ENCODE results near the gene FARS2. TPM values are rescaled to one million over a fixed set of nuclear protein-coding genes. Genes with fewer than 3 reads are reported as not detected.

The FARS2 gene
- polyA plus RNA-seq, 1 donor from 2014 or later: 11.9 TPM

DNA sequence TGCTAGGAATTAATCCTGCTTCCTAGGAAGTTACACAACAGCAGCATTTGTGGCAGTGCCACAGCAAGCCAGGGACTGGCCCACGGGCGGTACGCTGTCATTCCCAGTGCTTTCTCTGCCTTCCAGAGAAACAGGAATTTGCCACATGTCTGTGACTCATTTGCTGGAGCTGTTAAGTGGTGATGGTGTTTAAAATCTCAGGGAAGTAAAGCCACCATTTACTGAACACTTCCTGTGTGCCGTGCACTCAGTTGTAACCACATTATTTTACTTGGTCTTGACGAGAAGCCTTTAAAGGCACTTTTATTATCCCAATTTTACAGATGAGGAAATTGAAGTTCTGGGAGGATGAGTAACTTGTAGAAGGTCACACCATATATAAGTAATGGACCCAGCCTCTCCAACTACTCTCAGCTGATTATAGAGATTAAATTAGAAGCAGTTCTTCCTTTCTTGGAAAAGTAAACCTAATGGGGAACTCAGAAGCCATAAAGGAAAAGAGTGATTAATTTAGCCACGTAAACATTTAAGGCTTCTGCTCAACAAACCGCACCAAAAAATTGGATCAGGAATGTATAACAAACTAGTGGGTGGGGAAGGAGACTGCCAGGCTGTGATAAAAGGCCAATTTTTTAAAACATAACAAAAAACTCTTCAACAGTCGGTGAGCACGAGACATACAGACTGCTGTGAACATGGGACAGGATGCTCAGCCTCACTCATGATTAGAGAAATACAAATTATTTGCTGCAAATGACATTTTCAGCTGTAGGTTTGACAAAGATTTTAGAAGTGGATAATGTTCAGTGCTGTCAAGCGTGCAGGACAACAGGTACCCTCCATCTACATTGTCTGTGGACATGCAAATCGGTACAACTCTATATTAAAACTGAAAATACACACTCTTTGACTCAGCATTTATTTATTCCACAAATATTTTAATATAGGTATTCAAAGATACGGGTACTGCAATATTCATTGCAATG is 434.2 kb downstream of the FARS2 start:
- Histone ChIP-seq H3K9ac (ENCODE audit: low read length) (no peak overlapping the region), H3K9me3 (ENCODE audit: low read length) (no peaks in the 10 kb centered on the region), H3K27me3 (ENCODE audit: insufficient read depth, low read depth, low read length) (no peaks in the 10 kb centered on the region), H3F3A (ENCODE audit: insufficient read depth, low read length, poor library complexity, severe bottlenecking) (no peaks in the 10 kb centered on the region), H3K79me2 (replicated peaks; ENCODE audit: insufficient read depth, low read length) (no peaks in the 10 kb centered on the region), H3K27ac (ENCODE audit: low read length) (no peak overlapping the region), H4K20me1 (ENCODE audit: insufficient read depth) (no peaks in the 10 kb centered on the region), H3K9me2 (ENCODE audit: insufficient read depth, low read length) (no peaks in the 10 kb centered on the region), H2AFZ (ENCODE audit: low read depth, low read length) (no peak overlapping the region), H3K36me3 (ENCODE audit: insufficient read depth, low read length) (no peaks in the 10 kb centered on the region), H3K4me2 (ENCODE audit: low read length) (no peak overlapping the region), H3K4me3 (ENCODE audit: low read length) (no peak overlapping the region)
- no peak for TF ChIP-seq RAD21 (conservative IDR thresholded peaks at IDR 0.05)
- TF ChIP-seq, protein P1, sequence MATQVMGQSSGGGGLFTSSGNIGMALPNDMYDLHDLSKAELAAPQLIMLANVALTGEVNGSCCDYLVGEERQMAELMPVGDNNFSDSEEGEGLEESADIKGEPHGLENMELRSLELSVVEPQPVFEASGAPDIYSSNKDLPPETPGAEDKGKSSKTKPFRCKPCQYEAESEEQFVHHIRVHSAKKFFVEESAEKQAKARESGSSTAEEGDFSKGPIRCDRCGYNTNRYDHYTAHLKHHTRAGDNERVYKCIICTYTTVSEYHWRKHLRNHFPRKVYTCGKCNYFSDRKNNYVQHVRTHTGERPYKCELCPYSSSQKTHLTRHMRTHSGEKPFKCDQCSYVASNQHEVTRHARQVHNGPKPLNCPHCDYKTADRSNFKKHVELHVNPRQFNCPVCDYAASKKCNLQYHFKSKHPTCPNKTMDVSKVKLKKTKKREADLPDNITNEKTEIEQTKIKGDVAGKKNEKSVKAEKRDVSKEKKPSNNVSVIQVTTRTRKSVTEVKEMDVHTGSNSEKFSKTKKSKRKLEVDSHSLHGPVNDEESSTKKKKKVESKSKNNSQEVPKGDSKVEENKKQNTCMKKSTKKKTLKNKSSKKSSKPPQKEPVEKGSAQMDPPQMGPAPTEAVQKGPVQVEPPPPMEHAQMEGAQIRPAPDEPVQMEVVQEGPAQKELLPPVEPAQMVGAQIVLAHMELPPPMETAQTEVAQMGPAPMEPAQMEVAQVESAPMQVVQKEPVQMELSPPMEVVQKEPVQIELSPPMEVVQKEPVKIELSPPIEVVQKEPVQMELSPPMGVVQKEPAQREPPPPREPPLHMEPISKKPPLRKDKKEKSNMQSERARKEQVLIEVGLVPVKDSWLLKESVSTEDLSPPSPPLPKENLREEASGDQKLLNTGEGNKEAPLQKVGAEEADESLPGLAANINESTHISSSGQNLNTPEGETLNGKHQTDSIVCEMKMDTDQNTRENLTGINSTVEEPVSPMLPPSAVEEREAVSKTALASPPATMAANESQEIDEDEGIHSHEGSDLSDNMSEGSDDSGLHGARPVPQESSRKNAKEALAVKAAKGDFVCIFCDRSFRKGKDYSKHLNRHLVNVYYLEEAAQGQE (IDR thresholded peaks at IDR 0.05; ENCODE audit: borderline replicate concordance): no peak
- TF ChIP-seq EP300 (conservative IDR thresholded peaks at IDR 0.05; ENCODE audit: poor library complexity, severe bottlenecking): no peak
- no peak for TF ChIP-seq SMC3 (conservative IDR thresholded peaks at IDR 0.05; ENCODE audit: poor library complexity)
- no peak for TF ChIP-seq EZH2 (IDR thresholded peaks at IDR 0.05; ENCODE audit: borderline replicate concordance, insufficient read depth, low read length, poor library complexity, severe bottlenecking)
- no peak for TF ChIP-seq MXI1 (conservative IDR thresholded peaks at IDR 0.05; ENCODE audit: poor library complexity, severe bottlenecking)
- TF ChIP-seq, protein P2, sequence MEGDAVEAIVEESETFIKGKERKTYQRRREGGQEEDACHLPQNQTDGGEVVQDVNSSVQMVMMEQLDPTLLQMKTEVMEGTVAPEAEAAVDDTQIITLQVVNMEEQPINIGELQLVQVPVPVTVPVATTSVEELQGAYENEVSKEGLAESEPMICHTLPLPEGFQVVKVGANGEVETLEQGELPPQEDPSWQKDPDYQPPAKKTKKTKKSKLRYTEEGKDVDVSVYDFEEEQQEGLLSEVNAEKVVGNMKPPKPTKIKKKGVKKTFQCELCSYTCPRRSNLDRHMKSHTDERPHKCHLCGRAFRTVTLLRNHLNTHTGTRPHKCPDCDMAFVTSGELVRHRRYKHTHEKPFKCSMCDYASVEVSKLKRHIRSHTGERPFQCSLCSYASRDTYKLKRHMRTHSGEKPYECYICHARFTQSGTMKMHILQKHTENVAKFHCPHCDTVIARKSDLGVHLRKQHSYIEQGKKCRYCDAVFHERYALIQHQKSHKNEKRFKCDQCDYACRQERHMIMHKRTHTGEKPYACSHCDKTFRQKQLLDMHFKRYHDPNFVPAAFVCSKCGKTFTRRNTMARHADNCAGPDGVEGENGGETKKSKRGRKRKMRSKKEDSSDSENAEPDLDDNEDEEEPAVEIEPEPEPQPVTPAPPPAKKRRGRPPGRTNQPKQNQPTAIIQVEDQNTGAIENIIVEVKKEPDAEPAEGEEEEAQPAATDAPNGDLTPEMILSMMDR (IDR thresholded peaks at IDR 0.05; ENCODE audit: poor library complexity, severe bottlenecking): no peak
- no peak for TF ChIP-seq POLR2AphosphoS5 (IDR thresholded peaks at IDR 0.05)
- no peak for TF ChIP-seq TAF1 (IDR thresholded peaks at IDR 0.05; ENCODE audit: low read depth)

DNA sequence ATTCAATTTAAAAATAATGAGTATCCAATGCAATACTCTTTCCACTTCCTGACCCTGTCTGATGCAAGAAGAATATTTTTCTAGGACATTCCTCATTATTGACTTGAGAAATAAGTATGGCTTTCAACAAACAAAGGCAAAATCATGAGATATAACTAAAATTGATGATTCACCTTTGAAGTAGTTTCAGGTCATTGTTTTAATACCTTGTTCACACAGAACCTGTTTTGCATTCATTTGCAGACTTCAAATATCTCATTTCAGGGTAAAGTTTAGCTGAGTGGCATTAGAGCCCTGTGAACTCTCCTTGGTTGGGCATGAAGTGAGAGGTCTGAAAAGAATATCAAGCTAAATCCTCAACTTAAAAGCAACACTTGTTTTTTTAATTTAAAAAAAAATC is 436.2 kb downstream of the FARS2 start:
- Histone ChIP-seq H3F3A (ENCODE audit: insufficient read depth, low read length, poor library complexity, severe bottlenecking) (no peaks in the 10 kb centered on the region), H3K9me3 (ENCODE audit: low read length) (no peaks in the 10 kb centered on the region), H3K9me2 (ENCODE audit: insufficient read depth, low read length) (no peaks in the 10 kb centered on the region), H4K20me1 (ENCODE audit: insufficient read depth) (no peaks in the 10 kb centered on the region), H3K9ac (ENCODE audit: low read length) (no peak overlapping the region), H3K36me3 (ENCODE audit: insufficient read depth, low read length) (no peaks in the 10 kb centered on the region), H2AFZ (ENCODE audit: low read depth, low read length) (no peak overlapping the region), H3K27ac (ENCODE audit: low read length) (no peak overlapping the region), H3K4me3 (ENCODE audit: low read length) (no peak overlapping the region), H3K79me2 (replicated peaks; ENCODE audit: insufficient read depth, low read length) (no peaks in the 10 kb centered on the region), H3K27me3 (ENCODE audit: insufficient read depth, low read depth, low read length) (no peaks in the 10 kb centered on the region), H3K4me2 (ENCODE audit: low read length) (no peak overlapping the region)
- TF ChIP-seq SMC3 (conservative IDR thresholded peaks at IDR 0.05; ENCODE audit: poor library complexity) (no peak), TAF1 (IDR thresholded peaks at IDR 0.05; ENCODE audit: low read depth) (no peak), EZH2 (IDR thresholded peaks at IDR 0.05; ENCODE audit: borderline replicate concordance, insufficient read depth, low read length, poor library complexity, severe bottlenecking) (no peak), RAD21 (conservative IDR thresholded peaks at IDR 0.05) (no peak), EP300 (conservative IDR thresholded peaks at IDR 0.05; ENCODE audit: poor library complexity, severe bottlenecking) (no peak), POLR2AphosphoS5 (IDR thresholded peaks at IDR 0.05) (no peak), MXI1 (conservative IDR thresholded peaks at IDR 0.05; ENCODE audit: poor library complexity, severe bottlenecking) (no peak)
- TF ChIP-seq, protein P2 (IDR thresholded peaks at IDR 0.05; ENCODE audit: poor library complexity, severe bottlenecking): no peak
- TF ChIP-seq, protein P1 (IDR thresholded peaks at IDR 0.05; ENCODE audit: borderline replicate concordance): no peak
